Measurements from ENCODE around the gene LYPD4.
A peak's percentile ranks its signal among the peaks of the same experiment; 100 is the strongest.
"Not testable (repeated sequence)": the region's sequence is repeated elsewhere in the genome, so short reads cannot be mapped to it uniquely, and the experiment has no call there.

LYPD4 gene

DNA sequence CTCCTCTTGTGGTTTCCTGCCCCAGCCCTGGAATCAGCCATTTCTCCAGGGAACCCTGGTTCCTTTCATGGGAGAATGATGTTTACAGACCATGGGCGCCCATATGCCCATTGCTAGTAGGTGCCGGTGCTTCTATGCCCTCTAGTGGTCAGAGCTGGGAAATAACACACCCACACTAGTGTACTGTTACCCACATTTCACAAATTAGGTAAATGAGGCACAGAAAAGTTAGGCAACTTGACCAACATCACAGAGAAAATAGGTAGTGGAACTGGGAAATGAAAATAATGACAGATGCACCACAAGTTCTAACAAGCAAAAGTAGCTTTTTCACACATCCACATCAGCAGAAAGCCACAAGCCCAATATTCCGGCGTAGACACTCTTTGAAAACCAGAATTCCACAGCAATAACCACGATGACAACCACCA is 49.4 kb downstream of the LYPD4 start:
- H3K4me3 ChIP-seq (replicated peaks in 1 of 2; ENCODE audit: low read depth in 2 of 2, low read length in 2 of 2), result no peak overlapping the region
- DNase-seq (ENCODE audit: low read depth in 2 of 2), result peak; percentile 43 to 58
- TF ChIP-seq, protein P1, sequence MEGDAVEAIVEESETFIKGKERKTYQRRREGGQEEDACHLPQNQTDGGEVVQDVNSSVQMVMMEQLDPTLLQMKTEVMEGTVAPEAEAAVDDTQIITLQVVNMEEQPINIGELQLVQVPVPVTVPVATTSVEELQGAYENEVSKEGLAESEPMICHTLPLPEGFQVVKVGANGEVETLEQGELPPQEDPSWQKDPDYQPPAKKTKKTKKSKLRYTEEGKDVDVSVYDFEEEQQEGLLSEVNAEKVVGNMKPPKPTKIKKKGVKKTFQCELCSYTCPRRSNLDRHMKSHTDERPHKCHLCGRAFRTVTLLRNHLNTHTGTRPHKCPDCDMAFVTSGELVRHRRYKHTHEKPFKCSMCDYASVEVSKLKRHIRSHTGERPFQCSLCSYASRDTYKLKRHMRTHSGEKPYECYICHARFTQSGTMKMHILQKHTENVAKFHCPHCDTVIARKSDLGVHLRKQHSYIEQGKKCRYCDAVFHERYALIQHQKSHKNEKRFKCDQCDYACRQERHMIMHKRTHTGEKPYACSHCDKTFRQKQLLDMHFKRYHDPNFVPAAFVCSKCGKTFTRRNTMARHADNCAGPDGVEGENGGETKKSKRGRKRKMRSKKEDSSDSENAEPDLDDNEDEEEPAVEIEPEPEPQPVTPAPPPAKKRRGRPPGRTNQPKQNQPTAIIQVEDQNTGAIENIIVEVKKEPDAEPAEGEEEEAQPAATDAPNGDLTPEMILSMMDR (IDR thresholded peaks at IDR 0.05; ENCODE audit: low read depth, low read length), result peak; percentile 85

DNA sequence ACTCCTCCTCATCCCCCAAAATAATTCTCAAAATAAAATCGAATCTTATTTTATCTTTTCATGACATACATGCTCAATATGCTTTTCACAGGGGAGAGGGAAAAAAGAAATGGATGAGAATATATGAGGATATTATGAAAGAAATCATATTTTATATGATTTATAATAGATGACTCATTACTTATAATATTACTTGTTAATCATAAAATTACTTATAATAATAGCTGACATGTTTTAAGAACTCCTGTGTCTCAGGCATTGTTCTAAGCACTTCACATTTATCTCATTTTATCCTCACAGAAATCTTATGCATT is 51.1 kb downstream of the LYPD4 start:
- DNase-seq (ENCODE audit: low read depth in 2 of 2), result no peak
- no peak overlapping the region for H3K4me3 ChIP-seq (replicated peaks in 1 of 2; ENCODE audit: low read depth in 2 of 2, low read length in 2 of 2)
- TF ChIP-seq, protein P1 (IDR thresholded peaks at IDR 0.05; ENCODE audit: low read depth, low read length), result no peak

DNA sequence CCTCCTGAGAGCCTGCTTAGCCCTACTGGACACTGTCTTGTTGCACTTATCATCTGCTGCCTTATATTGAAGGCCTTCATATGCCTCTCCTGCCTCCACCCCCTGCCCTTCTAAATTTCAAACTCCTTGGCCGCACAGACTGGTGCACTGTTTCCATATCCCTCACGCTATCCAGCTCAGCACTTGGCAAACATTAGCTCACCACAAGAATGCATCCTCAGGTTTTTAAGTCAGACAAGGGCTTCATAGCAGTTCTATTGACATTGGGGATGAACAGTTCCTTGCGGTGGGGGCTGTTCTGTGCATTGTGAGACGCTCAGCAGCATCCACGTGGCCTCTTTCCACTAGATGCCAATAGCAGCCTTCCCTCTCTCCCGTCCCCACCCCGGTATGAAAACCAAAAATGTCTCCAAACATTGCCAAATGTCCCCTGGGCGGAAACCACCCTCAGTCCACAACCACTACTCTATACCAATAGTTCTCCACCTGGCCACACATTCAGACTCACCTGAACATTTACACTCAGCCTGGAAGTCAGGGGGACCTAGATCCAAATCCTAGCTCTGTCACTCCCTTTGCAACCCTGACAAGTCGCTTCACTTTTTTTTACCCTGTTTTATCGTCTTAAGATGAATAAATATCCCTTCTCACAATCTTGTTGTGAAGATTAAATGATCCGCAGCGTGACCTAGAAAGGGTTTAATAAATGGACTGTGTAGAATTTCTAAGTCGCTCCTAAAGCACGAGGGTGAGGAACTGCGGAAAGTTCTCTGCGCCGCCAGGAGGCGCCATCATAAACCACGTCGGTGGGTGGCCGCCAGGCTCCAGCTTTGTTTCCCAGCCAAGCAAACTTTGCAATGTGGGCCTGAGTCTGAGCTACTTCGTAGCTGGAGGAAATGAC is 51.7 kb downstream of the LYPD4 start:
- TF ChIP-seq, protein P1 (IDR thresholded peaks at IDR 0.05; ENCODE audit: low read depth, low read length), result peak; percentile 71
- peak; percentile 55 to 64 for DNase-seq (ENCODE audit: low read depth in 2 of 2)
- no peak overlapping the region for H3K4me3 ChIP-seq (replicated peaks in 1 of 2; ENCODE audit: low read depth in 2 of 2, low read length in 2 of 2)

DNA sequence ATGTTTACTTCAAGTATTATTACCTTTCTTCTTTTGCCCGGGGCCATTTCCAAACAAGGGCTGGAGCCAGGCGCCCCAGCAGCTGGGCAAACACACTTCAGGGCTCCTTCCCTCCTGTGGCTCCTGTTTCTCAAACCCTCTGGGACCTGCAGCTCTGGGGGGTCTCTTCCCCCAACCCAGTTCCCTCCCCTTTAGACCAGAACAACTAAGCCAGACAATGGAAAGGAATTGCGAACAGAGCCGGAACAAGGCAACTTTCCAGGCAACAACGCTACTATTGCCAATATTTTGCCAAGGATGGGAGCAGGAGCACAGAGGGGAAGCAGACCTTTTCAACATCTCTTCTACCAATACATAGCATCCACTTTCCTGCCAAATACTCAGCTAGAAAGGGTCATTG is 55.4 kb downstream of the LYPD4 start:
- H3K4me3 ChIP-seq (replicated peaks in 1 of 2; ENCODE audit: low read depth in 2 of 2, low read length in 2 of 2); DNase-seq (ENCODE audit: low read depth in 2 of 2): not testable (repeated sequence)

DNA sequence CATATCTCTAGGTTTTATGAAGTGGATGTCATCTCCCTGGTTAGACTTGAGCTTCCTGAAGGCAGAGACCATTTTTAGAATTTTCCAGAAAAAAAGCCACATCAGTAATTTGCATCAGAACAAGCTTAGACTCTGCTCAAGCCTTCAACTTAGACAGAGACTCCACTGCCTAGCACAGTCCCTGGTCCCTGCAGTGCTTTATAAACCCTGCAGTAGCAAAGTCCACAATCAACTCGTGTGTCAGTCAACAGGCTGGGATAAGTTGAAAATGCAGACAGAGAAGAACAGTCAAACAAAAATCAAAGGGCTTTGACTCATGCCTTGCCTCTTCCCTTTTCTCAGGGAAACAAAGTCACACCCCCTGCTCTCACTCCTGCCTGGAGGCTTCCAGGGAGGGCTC is 56.0 kb downstream of the LYPD4 start:
- not testable (repeated sequence) for H3K4me3 ChIP-seq (replicated peaks in 1 of 2; ENCODE audit: low read depth in 2 of 2, low read length in 2 of 2); DNase-seq (ENCODE audit: low read depth in 2 of 2)

Data from cardiac fibroblast (primary cell).